Measurements from ENCODE around the gene LCE3E.

DNA sequence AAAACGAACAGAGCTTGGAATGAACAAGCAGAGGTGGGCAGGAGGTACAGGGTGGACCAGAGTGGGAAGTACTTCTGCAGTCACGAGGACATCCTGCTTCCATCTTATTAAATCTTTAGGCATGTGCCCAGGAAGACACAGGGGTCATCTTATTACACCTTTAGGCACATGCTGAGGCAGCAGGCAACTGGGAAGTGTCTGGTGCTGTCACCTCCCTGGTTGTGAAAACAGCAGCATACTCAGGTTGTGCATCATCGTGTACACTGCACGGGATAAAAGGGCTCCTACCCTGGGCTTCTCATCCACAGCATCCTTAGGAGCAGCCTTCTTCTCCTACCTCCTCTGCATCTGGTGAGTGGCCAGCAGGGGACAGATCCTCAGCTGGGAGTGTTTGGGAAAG is 33.4 kb upstream of the LCE3E start, which contains the start of gene LCE3C:
- TF ChIP-seq, protein P1, sequence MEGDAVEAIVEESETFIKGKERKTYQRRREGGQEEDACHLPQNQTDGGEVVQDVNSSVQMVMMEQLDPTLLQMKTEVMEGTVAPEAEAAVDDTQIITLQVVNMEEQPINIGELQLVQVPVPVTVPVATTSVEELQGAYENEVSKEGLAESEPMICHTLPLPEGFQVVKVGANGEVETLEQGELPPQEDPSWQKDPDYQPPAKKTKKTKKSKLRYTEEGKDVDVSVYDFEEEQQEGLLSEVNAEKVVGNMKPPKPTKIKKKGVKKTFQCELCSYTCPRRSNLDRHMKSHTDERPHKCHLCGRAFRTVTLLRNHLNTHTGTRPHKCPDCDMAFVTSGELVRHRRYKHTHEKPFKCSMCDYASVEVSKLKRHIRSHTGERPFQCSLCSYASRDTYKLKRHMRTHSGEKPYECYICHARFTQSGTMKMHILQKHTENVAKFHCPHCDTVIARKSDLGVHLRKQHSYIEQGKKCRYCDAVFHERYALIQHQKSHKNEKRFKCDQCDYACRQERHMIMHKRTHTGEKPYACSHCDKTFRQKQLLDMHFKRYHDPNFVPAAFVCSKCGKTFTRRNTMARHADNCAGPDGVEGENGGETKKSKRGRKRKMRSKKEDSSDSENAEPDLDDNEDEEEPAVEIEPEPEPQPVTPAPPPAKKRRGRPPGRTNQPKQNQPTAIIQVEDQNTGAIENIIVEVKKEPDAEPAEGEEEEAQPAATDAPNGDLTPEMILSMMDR (IDR thresholded peaks at IDR 0.05), result no peak
- TF ChIP-seq POLR2A (IDR thresholded peaks at IDR 0.05), result no peak

All from adrenal gland (tissue), 5 donors.